Caco-2 (cell line): ENCODE measurements around the gene HNF1A. TPM values are rescaled to one million over a fixed set of nuclear protein-coding genes. Genes with fewer than 3 reads are reported as not detected.

Source experiments
- BruUV-seq: library from RNA; stranded (reverse); fragments of 400-500 nt; replicated peaks from 2 replicates; lab custom pipeline; 2021; lab: Mats Ljungman, UMichigan
- CTCF ChIA-PET: fragments of 300-600 bp; sonication (Branson Sonifier 250); formaldehyde crosslinking; loops from one replicate; lab custom pipeline; 2022; ENCODE audit warnings: antibody characterized with exemption; lab: Charles Lee
- POLR2A ChIA-PET: fragments of 300-600 bp; sonication (Branson Sonifier 250); formaldehyde crosslinking; loops from one replicate; lab custom pipeline; 2022; ENCODE audit warnings: antibody characterized with exemption; lab: Charles Lee
- DNase-seq, 2 experiments: peaks; one replicate each; pipeline versions ENCODE4 v3.0.0 to v3.0.0-alpha.2; 2020 to 2022
- H3K27me3 ChIP-seq: replicated peaks from 2 replicates; pipeline ENCODE4 v1.6.0; 2011; ENCODE audit warnings: low read length; ENCODE audit not compliant: control insufficient read depth, insufficient read depth
- H3K36me3 ChIP-seq: 2 replicates; pipeline ENCODE4 v1.5.1; 2011; ENCODE audit warnings: low read length; ENCODE audit not compliant: control insufficient read depth, insufficient read depth
- H3K4me1 ChIP-seq: fragments of 250-450 bp; sonication (Bioruptor Pico); 2 replicates; pipeline ENCODE4 v1.5.1; 2020; ENCODE audit warnings: mild to moderate bottlenecking
- H3K4me3 ChIP-seq: 2 replicates; pipeline ENCODE4 v1.5.1; 2011; ENCODE audit warnings: low read depth, mild to moderate bottlenecking, control low read depth, low read length
- H3K9me3 ChIP-seq: fragments of 250-450 bp; sonication (Bioruptor Pico); 2 replicates; pipeline ENCODE4 v1.5.1; 2020; ENCODE audit warnings: mild to moderate bottlenecking, moderate library complexity
- H3K27ac Mint-ChIP-seq: one replicate; pipeline ENCODE4 v1.8.0; 2022; ENCODE audit warnings: mixed read lengths; ENCODE audit not compliant: unreplicated experiment
- H3K27me3 Mint-ChIP-seq: one replicate; pipeline ENCODE4 v1.8.0; 2022; ENCODE audit warnings: mixed read lengths; ENCODE audit not compliant: insufficient read depth, unreplicated experiment
- H3K36me3 Mint-ChIP-seq: one replicate; pipeline ENCODE4 v1.8.0; 2022; ENCODE audit warnings: mild to moderate bottlenecking, mixed read lengths; ENCODE audit not compliant: insufficient read depth, unreplicated experiment
- H3K4me1 Mint-ChIP-seq: one replicate; pipeline ENCODE4 v1.8.0; 2022; ENCODE audit warnings: low read depth, mixed read lengths; ENCODE audit not compliant: unreplicated experiment
- H3K4me3 Mint-ChIP-seq: one replicate; pipeline ENCODE4 v1.8.0; 2022; ENCODE audit warnings: mild to moderate bottlenecking, moderate library complexity, mixed read lengths; ENCODE audit not compliant: unreplicated experiment
- H3K9me3 Mint-ChIP-seq: one replicate; pipeline ENCODE4 v1.8.0; 2022; ENCODE audit warnings: mixed read lengths; ENCODE audit not compliant: unreplicated experiment
- intact Hi-C: fragments of 100-400 bp; cut with micrococcal nuclease; formaldehyde crosslinking; loops from one replicate; pipeline ENCODE4 v1.10.0; 2022; ENCODE audit not compliant: unreplicated experiment
- total RNA-seq: library from RNA; stranded (reverse); gene quantifications from 2 replicates; pipeline ENCODE4 v1.2.3, GENCODE V29; 2022
- TF ChIP-seq, protein P1 (sequence below), 2 experiments: fragments of 200-600 bp in 1 of 2; IDR thresholded peaks; 1 replicate in 1 of 2; 2 replicates in 1 of 2; pipeline versions ENCODE4 v1.5.1 to v1.8.0; 2011 to 2022; ENCODE audit warnings: antibody characterized with exemption in 1 of 2, control low read depth in 1 of 2, inconsistent platforms in 1 of 2, low read depth in 1 of 2, low read length in 1 of 2, mild to moderate bottlenecking in 1 of 2, moderate library complexity in 1 of 2; ENCODE audit not compliant: insufficient read depth in 1 of 2, severe bottlenecking in 1 of 2, unreplicated experiment in 1 of 2

Gene HNF1A
- total RNA-seq, 1 experiment from 2014 or later: 41.2 TPM

- no peaks in the 10 kb centered on the region for H3K36me3 ChIP-seq
- ChIA-PET POLR2A (interaction anchor here (0.5 kb wide), 1 partner anchor 442 kb away, joined by 3 read pairs; no protein-coding TSS in a partner anchor), CTCF (no interaction called here)
- H3K27me3 Mint-ChIP-seq: no peaks in the 10 kb centered on the region
- peaks cover 65% of the 10 kb centered on the region for H3K4me1 ChIP-seq
- no TSS peak for BruUV-seq
- no peaks in the 10 kb centered on the region for H3K9me3 ChIP-seq
- H3K36me3 Mint-ChIP-seq: peaks cover 71% of the 10 kb centered on the region
- TF ChIP-seq, protein P1, sequence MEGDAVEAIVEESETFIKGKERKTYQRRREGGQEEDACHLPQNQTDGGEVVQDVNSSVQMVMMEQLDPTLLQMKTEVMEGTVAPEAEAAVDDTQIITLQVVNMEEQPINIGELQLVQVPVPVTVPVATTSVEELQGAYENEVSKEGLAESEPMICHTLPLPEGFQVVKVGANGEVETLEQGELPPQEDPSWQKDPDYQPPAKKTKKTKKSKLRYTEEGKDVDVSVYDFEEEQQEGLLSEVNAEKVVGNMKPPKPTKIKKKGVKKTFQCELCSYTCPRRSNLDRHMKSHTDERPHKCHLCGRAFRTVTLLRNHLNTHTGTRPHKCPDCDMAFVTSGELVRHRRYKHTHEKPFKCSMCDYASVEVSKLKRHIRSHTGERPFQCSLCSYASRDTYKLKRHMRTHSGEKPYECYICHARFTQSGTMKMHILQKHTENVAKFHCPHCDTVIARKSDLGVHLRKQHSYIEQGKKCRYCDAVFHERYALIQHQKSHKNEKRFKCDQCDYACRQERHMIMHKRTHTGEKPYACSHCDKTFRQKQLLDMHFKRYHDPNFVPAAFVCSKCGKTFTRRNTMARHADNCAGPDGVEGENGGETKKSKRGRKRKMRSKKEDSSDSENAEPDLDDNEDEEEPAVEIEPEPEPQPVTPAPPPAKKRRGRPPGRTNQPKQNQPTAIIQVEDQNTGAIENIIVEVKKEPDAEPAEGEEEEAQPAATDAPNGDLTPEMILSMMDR (IDR thresholded peaks at IDR 0.05; ENCODE audit: insufficient read depth in 1 of 2, low read depth in 1 of 2, low read length in 1 of 2, severe bottlenecking in 1 of 2, unreplicated experiment in 1 of 2): no peak
- no peak overlapping the region for H3K4me3 Mint-ChIP-seq
- intact Hi-C loops: loop anchor here (10.0 kb wide), 1 partner anchor 106 kb away; no protein-coding TSS in a partner anchor
- H3K4me3 ChIP-seq: no peak overlapping the region
- DNase-seq: no peak
- H3K27ac Mint-ChIP-seq: peak overlapping the region; percentile 68
- no peaks in the 10 kb centered on the region for H3K27me3 ChIP-seq
- H3K9me3 Mint-ChIP-seq: no peaks in the 10 kb centered on the region
- H3K4me1 Mint-ChIP-seq: peaks cover 29% of the 10 kb centered on the region
These were observed 17.7 kb upstream of the HNF1A start for GRCh38 chr12:120960657-120961056.

DNA sequence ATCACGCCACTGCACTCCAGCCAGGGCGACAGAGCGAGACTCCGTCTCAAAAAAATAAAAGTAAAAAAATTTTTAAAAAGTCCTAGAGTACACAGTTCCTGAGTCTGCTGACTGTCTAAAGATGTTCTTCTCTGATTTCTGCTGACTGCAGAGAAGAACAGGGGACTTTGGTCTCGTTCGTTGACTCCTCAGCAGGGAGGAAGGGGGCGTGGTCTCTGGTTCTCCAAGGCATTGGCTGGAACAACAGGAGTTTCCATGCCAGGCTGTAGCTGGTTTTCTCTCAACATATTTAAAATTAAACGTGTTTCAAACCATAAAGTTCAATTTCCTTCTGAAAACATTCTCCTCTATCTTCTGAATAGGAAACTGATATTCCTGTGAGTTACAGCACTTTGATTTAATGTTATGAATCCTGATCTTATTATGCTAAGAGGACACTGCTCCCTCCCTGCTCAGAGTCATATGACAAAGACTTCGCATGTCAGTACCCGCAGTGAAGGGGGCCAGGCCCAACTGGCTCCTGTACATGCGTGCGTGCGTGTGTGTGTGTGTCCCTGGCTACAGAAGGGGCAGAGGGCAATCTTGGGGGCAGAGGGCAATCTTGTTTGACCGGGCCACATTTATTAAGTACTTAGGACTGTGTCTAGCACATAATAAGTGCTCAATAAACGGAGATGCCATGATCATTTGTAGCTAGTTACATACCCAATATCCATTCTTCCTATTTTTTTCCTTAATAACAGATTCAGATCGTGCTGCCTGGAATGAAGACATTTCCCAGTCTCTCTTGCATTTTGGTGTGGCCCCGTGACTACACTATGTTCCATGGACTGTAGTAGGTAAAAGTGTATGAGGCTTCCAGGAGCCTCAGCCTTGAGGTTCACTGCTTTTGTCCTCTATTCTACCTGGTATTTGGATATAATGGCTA is 16.5 kb upstream of the HNF1A start:
- no peak overlapping the region for H3K4me3 Mint-ChIP-seq
- Histone ChIP-seq H3K27me3 (no peaks in the 10 kb centered on the region), H3K4me1 (peaks cover 53% of the 10 kb centered on the region), H3K4me3 (no peak overlapping the region), H3K9me3 (no peaks in the 10 kb centered on the region), H3K36me3 (no peaks in the 10 kb centered on the region)
- peak; percentile 82 to 84 for DNase-seq
- BruUV-seq: no TSS peak
- intact Hi-C loops: loop anchor here (2.0 to 10.0 kb wide), 2 partner anchors 17 to 107 kb away; no protein-coding TSS in a partner anchor
- peaks cover 80% of the 10 kb centered on the region for H3K36me3 Mint-ChIP-seq
- POLR2A ChIA-PET: no interaction called here
- peak overlapping the region; percentile 40 for H3K27ac Mint-ChIP-seq
- CTCF ChIA-PET: interaction anchor here (1.0 kb wide), 1 partner anchor 19 kb away, joined by 3 read pairs; no protein-coding TSS in a partner anchor
- no peaks in the 10 kb centered on the region for H3K27me3 Mint-ChIP-seq
- TF ChIP-seq, protein P1 (IDR thresholded peaks at IDR 0.05; ENCODE audit: insufficient read depth in 1 of 2, low read depth in 1 of 2, low read length in 1 of 2, severe bottlenecking in 1 of 2, unreplicated experiment in 1 of 2): no peak
- no peaks in the 10 kb centered on the region for H3K9me3 Mint-ChIP-seq
- H3K4me1 Mint-ChIP-seq: peaks cover 23% of the 10 kb centered on the region

DNA sequence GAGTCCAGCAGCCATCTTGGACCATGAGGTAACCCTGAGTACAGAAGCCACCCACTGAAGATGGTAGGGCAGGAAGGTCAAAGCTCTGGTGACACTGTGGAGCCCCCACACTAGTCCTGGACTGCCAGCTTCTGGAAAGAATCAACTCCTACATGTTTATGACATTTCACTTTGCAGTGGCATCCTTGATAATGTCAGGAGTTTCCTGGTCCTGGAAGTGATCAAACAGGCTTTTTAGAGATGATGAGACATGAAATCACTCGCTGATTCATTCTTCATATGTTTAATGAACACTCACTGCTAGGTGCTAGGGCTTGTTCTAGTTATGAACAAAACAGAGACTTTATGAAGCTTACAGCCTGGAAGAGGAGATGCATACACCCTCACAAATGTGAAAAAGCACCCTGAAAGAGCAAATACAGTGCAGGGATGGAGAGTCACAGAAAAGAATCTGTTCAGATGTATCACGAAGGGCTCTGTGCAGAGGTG is 15.8 kb upstream of the HNF1A start:
- Histone ChIP-seq H3K4me1 (peaks cover 46% of the 10 kb centered on the region), H3K27me3 (no peaks in the 10 kb centered on the region), H3K4me3 (no peak overlapping the region), H3K9me3 (no peaks in the 10 kb centered on the region), H3K36me3 (no peaks in the 10 kb centered on the region; the same call in 1 of the 2 replicates)
- no TSS peak for BruUV-seq
- H3K4me3 Mint-ChIP-seq: no peak overlapping the region
- peaks cover 82% of the 10 kb centered on the region for H3K36me3 Mint-ChIP-seq
- peaks cover 19% of the 10 kb centered on the region for H3K4me1 Mint-ChIP-seq
- no peaks in the 10 kb centered on the region for H3K9me3 Mint-ChIP-seq
- TF ChIP-seq, protein P1 (IDR thresholded peaks at IDR 0.05; ENCODE audit: insufficient read depth in 1 of 2, low read depth in 1 of 2, low read length in 1 of 2, severe bottlenecking in 1 of 2, unreplicated experiment in 1 of 2): no peak
- CTCF ChIA-PET: no interaction called here
- POLR2A ChIA-PET: interaction anchor here (1.8 kb wide), 1 partner anchor 18 kb away, joined by 6 read pairs; no protein-coding TSS in a partner anchor
- peak overlapping the region; percentile 40 for H3K27ac Mint-ChIP-seq
- no peak for DNase-seq
- H3K27me3 Mint-ChIP-seq: no peaks in the 10 kb centered on the region
- intact Hi-C loops: loop anchor here (2.0 to 10.0 kb wide), 2 partner anchors 18 to 108 kb away; no protein-coding TSS in a partner anchor
